WTC11 (cell line): ENCODE data around the gene PDF.
"Not testable (repeated sequence)": the region's sequence is repeated elsewhere in the genome, so short reads cannot be mapped to it uniquely, and the experiment has no call there.

ENCODE experiments used
- CTCF ChIP-seq: fragments of 200-600 bp; IDR thresholded peaks from 2 replicates; pipeline ENCODE4 v1.8.0; 2022; ENCODE audit warnings: antibody characterized with exemption
- IRF2 ChIP-seq: sonication (generic); formaldehyde crosslinking; IDR thresholded peaks from 2 replicates; pipeline ENCODE4 v1.8.0; 2022; ENCODE audit warnings: low read depth, missing genetic modification reagents, borderline replicate concordance
- NR3C1 ChIP-seq: sonication (generic); formaldehyde crosslinking; conservative IDR thresholded peaks from 2 replicates; pipeline ENCODE4 v1.8.1; 2023; ENCODE audit warnings: low read depth, mild to moderate bottlenecking, missing genetic modification reagents

- not testable (repeated sequence) for TF ChIP-seq IRF2, CTCF, NR3C1
Measured at GRCh38 chr16:69291657-69292056, 38.7 kb downstream of the PDF start.
